Measurements from ENCODE around the gene KLHL18. TPM values are rescaled to one million over a fixed set of nuclear protein-coding genes. Genes with fewer than 3 reads are reported as not detected.

KLHL18 gene
- polyA plus RNA-seq, 1 donor (not counting 4 experiments of a cell fraction or from before 2014, with no cell fraction given): 33.4 TPM

GRCh38 chr3:47394881-47395280 is 112.1 kb downstream of the KLHL18 start:
- Histone ChIP-seq H4K20me1 (ENCODE audit: control insufficient read depth, extremely low read depth, insufficient read depth, low read length) (peaks cover 21% of the 10 kb centered on the region), H3K4me2 (ENCODE audit: control insufficient read depth, extremely low read depth, insufficient read depth, low read depth, low read length) (no peak overlapping the region), H3K36me3 (ENCODE audit: control insufficient read depth in 2 of 2, extremely low read depth in 1 of 2, insufficient read depth in 2 of 2, low read length in 2 of 2) (peaks cover 4 to 18% of the 10 kb centered on the region in 2 experiments)

More at GRCh38 chr3:47394881-47395280, 112.1 kb downstream of the KLHL18 start:
- Histone ChIP-seq H3K4me1 (ENCODE audit: control insufficient read depth, extremely low read depth, insufficient read depth, low read length) (peaks cover 15% of the 10 kb centered on the region), H3K4me3 (ENCODE audit: control insufficient read depth in 2 of 3, extremely low read depth in 1 of 3, insufficient read depth in 2 of 3, low read depth in 1 of 3, low read length in 3 of 3) (no peak overlapping the region), H3K79me2 (ENCODE audit: control insufficient read depth, insufficient read depth, low read length) (peaks cover 58% of the 10 kb centered on the region), H3K9me3 (ENCODE audit: control insufficient read depth, low read depth, low read length) (no peaks in the 10 kb centered on the region), H2AFZ (ENCODE audit: control insufficient read depth, low read length) (no peak overlapping the region), H3K9me1 (ENCODE audit: control insufficient read depth, extremely low read depth, insufficient read depth, low read length) (peaks cover 8% of the 10 kb centered on the region), H3K27ac (ENCODE audit: control insufficient read depth, insufficient read depth, low read length) (no peak overlapping the region), H3K9ac (ENCODE audit: control insufficient read depth, extremely low read depth, insufficient read depth, low read length) (no peak overlapping the region), H3K27me3 (ENCODE audit: control insufficient read depth, extremely low read depth, insufficient read depth, low read length) (no peaks in the 10 kb centered on the region)
- FAIRE-seq (no peak), DNase-seq (ENCODE audit: low read depth, low spot score) (no peak)
- no peak for TF ChIP-seq EZH2 (IDR thresholded peaks at IDR 0.05; ENCODE audit: low read length)
- TF ChIP-seq CTCF (optimal IDR thresholded peaks at IDR 0.05 in 1 of 3, IDR thresholded peaks at IDR 0.05 in 1 of 3, conservative IDR thresholded peaks at IDR 0.05 in 1 of 3; ENCODE audit: extremely low read depth in 1 of 3, insufficient read depth in 2 of 3, low read length in 3 of 3): no peak
- dilution Hi-C loops (cut with MboI; ENCODE audit: extremely low pct_ligation_motif_present, low sequenced_read_pairs): no loop called here

Small RNAs within 50 kb of the gene (small RNA-seq; reads per million reads assigned to genes)
- 0 to 0.07 (median 0) reads per million in 3 experiments for gene SNORD13P3 (ENCODE audit: insufficient read length in 3 of 3, low read depth in 3 of 3, low replicate concordance in 1 of 3)

Other genes with a start within 250 kb of the KLHL18 start
- 15.6 to 23.3 TPM (median 21.5 TPM) in 3 replicates for gene SETD2, start 118.8 kb upstream of the KLHL18 start, polyA plus RNA-seq
- gene KIF9, start 145 bp upstream of the KLHL18 start, polyA plus RNA-seq: 6.2 to 9.2 TPM (median 7.2 TPM) in 3 replicates
- 1.3 to 2.7 TPM (median 1.6 TPM) in 3 replicates for gene PTPN23, start 98.1 kb downstream of the KLHL18 start, polyA plus RNA-seq
- gene SCAP, start 193.0 kb downstream of the KLHL18 start, polyA plus RNA-seq: 17.7 to 21.5 TPM (median 18.5 TPM) in 3 replicates
- gene ELP6, start 230.8 kb downstream of the KLHL18 start, polyA plus RNA-seq: 50.1 to 67.6 TPM (median 65.8 TPM) in 3 replicates